ENCODE measurements around the gene ASZ1.

ASZ1 gene

DNA sequence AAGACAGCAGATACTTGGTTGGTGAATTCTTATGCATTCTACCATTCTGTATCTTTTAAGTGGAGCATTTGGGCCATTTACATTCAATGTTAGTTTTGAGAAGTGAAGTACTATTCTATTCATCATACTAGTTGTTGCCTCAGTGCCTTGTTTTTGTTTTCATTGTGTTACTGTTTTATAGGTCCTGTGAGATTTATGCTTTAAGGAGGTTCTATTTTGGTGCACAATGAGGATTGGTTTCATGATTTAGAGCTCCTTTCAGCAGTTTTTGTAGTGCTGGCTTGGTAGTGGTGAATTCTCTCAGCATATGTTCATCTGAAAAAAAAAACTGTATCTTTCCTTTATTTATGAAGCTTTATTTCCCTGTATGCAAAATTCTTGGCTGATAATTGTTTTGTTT lies 81.1 kb downstream of the ASZ1 start:
- no peak overlapping the region for H3K4me3 ChIP-seq (ENCODE audit: low read depth, low read length)
- DNase-seq (ENCODE audit: low read depth), result no peak
- TF ChIP-seq MYC (IDR thresholded peaks at IDR 0.05; ENCODE audit: low read depth, low read length), result no peak
- TF ChIP-seq POLR2A (IDR thresholded peaks at IDR 0.05; ENCODE audit: extremely low read depth, insufficient read length), result no peak
- TF ChIP-seq, protein P1, sequence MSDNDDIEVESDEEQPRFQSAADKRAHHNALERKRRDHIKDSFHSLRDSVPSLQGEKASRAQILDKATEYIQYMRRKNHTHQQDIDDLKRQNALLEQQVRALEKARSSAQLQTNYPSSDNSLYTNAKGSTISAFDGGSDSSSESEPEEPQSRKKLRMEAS (IDR thresholded peaks at IDR 0.05; ENCODE audit: low read depth, low read length), result no peak
- TF ChIP-seq, protein P2, sequence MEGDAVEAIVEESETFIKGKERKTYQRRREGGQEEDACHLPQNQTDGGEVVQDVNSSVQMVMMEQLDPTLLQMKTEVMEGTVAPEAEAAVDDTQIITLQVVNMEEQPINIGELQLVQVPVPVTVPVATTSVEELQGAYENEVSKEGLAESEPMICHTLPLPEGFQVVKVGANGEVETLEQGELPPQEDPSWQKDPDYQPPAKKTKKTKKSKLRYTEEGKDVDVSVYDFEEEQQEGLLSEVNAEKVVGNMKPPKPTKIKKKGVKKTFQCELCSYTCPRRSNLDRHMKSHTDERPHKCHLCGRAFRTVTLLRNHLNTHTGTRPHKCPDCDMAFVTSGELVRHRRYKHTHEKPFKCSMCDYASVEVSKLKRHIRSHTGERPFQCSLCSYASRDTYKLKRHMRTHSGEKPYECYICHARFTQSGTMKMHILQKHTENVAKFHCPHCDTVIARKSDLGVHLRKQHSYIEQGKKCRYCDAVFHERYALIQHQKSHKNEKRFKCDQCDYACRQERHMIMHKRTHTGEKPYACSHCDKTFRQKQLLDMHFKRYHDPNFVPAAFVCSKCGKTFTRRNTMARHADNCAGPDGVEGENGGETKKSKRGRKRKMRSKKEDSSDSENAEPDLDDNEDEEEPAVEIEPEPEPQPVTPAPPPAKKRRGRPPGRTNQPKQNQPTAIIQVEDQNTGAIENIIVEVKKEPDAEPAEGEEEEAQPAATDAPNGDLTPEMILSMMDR (IDR thresholded peaks at IDR 0.05; ENCODE audit: low read depth, low read length), result no peak

DNA sequence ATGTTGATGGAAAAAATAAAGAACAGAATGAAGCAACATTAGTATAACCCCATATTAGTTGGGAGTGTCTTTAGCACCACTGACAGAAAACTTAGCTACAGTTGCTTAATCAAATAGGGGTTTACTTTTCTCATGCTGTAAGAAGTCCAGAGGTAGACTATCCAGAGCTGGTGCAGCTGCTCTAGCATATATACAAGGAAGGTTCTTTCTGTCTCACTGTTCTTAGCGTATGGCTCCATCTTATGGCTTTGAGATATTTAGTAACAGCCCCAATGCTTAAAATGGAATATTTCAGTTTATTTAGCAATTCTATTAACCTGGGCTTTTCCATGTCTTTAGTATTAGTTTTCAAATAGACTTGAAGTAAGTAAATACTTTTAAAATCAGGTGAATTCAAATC lies 89.3 kb downstream of the ASZ1 start:
- DNase-seq (ENCODE audit: low read depth), result no peak
- TF ChIP-seq, protein P2 (IDR thresholded peaks at IDR 0.05; ENCODE audit: low read depth, low read length), result no peak
- TF ChIP-seq MYC (IDR thresholded peaks at IDR 0.05; ENCODE audit: low read depth, low read length), result no peak
- TF ChIP-seq POLR2A (IDR thresholded peaks at IDR 0.05; ENCODE audit: extremely low read depth, insufficient read length), result no peak
- TF ChIP-seq, protein P1 (IDR thresholded peaks at IDR 0.05; ENCODE audit: low read depth, low read length), result no peak
- H3K4me3 ChIP-seq (ENCODE audit: low read depth, low read length), result no peak overlapping the region

DNA sequence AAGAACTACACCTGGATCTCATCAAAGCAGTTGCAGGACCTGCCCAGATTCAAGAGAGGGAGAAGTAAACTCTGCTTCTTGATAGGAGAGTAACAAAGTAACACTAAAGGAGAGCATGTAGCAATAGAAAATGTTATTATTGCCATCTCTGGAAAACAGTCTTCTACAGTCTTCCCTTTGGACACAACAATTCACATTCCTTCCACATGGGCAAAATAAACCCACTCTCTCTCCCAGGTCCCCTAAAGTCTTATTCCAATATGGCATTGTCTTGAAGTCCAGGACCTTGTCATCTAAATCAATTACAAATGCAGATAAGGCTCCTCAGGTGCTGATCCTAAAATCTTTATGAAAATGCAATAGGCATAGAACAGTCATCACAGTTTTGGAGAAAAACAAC lies 94.1 kb downstream of the ASZ1 start:
- TF ChIP-seq, protein P2 (IDR thresholded peaks at IDR 0.05; ENCODE audit: low read depth, low read length), result no peak
- TF ChIP-seq MYC (IDR thresholded peaks at IDR 0.05; ENCODE audit: low read depth, low read length) (no peak), POLR2A (IDR thresholded peaks at IDR 0.05; ENCODE audit: extremely low read depth, insufficient read length) (no peak)
- TF ChIP-seq, protein P1 (IDR thresholded peaks at IDR 0.05; ENCODE audit: low read depth, low read length), result no peak
- DNase-seq (ENCODE audit: low read depth), result no peak

DNA sequence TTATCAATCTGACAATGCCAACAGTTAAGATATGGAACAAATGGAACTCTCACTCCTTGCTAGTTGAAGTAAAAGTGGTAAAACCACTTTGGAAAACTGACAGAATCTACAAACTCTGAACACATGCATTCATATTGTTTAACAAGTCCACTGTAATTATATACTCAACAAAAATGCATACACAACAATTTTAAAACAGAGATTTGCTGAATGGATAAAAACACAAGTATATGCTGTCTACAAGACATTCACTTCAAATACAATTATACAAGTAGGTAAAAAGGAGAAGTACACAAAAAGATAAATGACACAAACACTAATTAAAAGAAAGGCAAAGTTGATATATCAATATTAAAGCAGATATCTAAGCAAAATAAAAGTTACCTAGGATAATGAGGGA lies 95.3 kb downstream of the ASZ1 start:
- TF ChIP-seq, protein P1 (IDR thresholded peaks at IDR 0.05; ENCODE audit: low read depth, low read length), result no peak
- TF ChIP-seq MYC (IDR thresholded peaks at IDR 0.05; ENCODE audit: low read depth, low read length), result no peak
- TF ChIP-seq, protein P2 (IDR thresholded peaks at IDR 0.05; ENCODE audit: low read depth, low read length), result no peak
- TF ChIP-seq POLR2A (IDR thresholded peaks at IDR 0.05; ENCODE audit: extremely low read depth, insufficient read length), result no peak
- DNase-seq (ENCODE audit: low read depth), result no peak
- H3K4me3 ChIP-seq (ENCODE audit: low read depth, low read length), result no peak overlapping the region

More for the DNA sequence above, 94.1 kb downstream of the ASZ1 start:
- no peak overlapping the region for H3K4me3 ChIP-seq (ENCODE audit: low read depth, low read length)

DNA sequence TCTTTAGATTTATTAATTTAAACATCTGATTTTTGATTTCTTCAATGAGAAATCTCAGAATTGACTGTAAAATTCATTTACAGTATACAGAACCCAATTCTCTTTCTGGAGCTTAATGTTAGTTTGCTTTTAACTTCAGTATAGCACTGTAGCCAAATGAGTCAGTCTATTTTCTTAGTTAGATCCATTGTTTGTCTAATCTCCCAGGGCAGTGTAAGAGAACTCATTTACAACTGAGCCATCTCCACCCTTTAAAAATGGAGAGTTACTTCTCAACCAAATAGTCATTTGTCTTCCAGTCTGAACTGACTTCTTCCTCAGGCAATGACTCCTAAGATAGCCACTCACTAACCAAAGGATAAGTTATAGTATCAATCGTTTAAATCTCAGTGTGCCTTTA lies 101.5 kb downstream of the ASZ1 start:
- H3K4me3 ChIP-seq (ENCODE audit: low read depth, low read length), result no peak overlapping the region
- TF ChIP-seq MYC (IDR thresholded peaks at IDR 0.05; ENCODE audit: low read depth, low read length), result no peak
- TF ChIP-seq, protein P1 (IDR thresholded peaks at IDR 0.05; ENCODE audit: low read depth, low read length), result no peak
- TF ChIP-seq, protein P2 (IDR thresholded peaks at IDR 0.05; ENCODE audit: low read depth, low read length), result no peak
- no peak for TF ChIP-seq POLR2A (IDR thresholded peaks at IDR 0.05; ENCODE audit: extremely low read depth, insufficient read length)
- DNase-seq (ENCODE audit: low read depth), result no peak

DNA sequence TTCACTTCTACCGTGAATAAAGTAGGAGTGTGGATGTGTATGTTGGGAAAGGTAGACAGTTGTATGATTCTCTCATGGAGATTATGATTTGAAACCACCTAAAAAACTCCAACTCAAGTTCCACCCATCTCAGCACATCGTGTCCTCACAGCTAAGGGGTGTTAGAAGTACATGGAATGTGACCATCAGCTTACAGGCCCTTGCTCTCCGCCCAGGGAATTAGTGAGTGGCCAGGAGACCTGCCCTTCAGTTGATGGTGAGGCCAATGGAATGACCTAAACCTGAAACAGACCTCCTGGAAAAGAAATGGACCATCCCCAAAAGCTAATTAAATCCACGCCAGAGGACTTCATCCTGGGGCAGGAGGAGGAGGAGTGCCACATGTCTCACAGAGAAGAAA lies 102.3 kb downstream of the ASZ1 start:
- TF ChIP-seq POLR2A (IDR thresholded peaks at IDR 0.05; ENCODE audit: extremely low read depth, insufficient read length) (no peak), MYC (IDR thresholded peaks at IDR 0.05; ENCODE audit: low read depth, low read length) (no peak)
- TF ChIP-seq, protein P1 (IDR thresholded peaks at IDR 0.05; ENCODE audit: low read depth, low read length), result no peak
- TF ChIP-seq, protein P2 (IDR thresholded peaks at IDR 0.05; ENCODE audit: low read depth, low read length), result no peak
- no peak overlapping the region for H3K4me3 ChIP-seq (ENCODE audit: low read depth, low read length)
- no peak for DNase-seq (ENCODE audit: low read depth)

Measured in NB4 (cell line).